ENCODE data around the gene RTN1.

The RTN1 gene, protein sequence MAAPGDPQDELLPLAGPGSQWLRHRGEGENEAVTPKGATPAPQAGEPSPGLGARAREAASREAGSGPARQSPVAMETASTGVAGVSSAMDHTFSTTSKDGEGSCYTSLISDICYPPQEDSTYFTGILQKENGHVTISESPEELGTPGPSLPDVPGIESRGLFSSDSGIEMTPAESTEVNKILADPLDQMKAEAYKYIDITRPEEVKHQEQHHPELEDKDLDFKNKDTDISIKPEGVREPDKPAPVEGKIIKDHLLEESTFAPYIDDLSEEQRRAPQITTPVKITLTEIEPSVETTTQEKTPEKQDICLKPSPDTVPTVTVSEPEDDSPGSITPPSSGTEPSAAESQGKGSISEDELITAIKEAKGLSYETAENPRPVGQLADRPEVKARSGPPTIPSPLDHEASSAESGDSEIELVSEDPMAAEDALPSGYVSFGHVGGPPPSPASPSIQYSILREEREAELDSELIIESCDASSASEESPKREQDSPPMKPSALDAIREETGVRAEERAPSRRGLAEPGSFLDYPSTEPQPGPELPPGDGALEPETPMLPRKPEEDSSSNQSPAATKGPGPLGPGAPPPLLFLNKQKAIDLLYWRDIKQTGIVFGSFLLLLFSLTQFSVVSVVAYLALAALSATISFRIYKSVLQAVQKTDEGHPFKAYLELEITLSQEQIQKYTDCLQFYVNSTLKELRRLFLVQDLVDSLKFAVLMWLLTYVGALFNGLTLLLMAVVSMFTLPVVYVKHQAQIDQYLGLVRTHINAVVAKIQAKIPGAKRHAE

DNA sequence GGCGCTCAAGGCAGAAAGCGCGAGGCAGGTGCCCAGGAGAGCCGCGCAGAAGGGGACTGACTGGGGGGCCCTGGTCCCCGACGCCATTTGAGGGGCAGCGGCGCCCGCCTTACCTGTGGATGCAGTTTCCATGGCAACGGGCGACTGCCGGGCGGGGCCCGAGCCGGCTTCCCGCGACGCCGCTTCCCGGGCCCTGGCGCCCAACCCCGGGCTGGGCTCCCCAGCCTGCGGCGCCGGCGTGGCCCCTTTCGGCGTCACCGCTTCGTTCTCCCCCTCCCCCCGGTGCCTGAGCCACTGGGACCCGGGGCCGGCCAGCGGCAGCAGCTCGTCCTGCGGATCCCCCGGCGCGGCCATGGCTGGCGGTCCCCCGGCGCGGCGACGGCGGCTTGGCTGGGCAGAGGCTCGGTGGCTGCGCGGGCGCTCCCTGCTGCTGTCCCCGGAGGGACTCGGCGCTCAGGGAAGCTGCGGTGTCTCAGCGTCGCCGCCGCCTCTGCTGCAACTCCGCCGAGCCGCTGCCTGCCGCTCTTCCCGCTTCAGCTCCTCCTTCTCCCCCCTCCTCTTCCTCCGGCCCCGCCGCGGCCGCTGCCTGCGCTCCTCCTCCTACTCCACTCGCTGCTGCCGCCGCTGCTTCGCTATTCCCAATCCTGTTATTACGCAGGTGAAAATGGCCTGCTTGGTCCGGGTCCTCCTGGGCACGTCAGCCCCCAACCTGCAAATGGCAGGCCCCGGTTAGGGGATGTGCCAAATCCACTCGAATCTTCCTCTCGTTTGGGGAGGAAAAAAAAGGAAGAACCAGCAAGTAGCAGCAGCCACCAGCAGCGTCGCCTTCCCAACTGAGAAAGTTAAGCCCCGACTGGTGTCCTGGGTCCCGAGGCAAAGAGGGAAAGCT, at the start of gene RTN1:
Gene RTN1 (minus strand): TSS at position 500 of the 889 bp plus-strand sequence. CDS start 146 bp downstream, at position 354.
- peak; percentile 33 for DNase-seq (ENCODE audit: low read depth)

DNA sequence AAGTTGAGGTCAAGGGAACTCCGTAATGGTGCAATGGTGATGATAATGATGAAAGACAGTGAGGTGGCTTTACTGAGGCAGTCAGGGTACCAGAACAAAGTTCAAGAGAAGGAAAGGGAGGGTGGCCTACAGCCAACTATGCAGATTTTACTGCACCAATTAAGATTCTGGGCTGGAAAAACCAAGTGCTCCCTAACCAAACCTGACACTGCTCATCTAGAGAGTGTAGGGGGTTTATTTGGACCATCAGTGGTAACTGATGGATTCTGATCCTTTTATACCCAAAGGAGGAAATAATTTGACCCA, 49.8 kb upstream of the RTN1 start:
- DNase-seq (ENCODE audit: low read depth) = no peak

DNA sequence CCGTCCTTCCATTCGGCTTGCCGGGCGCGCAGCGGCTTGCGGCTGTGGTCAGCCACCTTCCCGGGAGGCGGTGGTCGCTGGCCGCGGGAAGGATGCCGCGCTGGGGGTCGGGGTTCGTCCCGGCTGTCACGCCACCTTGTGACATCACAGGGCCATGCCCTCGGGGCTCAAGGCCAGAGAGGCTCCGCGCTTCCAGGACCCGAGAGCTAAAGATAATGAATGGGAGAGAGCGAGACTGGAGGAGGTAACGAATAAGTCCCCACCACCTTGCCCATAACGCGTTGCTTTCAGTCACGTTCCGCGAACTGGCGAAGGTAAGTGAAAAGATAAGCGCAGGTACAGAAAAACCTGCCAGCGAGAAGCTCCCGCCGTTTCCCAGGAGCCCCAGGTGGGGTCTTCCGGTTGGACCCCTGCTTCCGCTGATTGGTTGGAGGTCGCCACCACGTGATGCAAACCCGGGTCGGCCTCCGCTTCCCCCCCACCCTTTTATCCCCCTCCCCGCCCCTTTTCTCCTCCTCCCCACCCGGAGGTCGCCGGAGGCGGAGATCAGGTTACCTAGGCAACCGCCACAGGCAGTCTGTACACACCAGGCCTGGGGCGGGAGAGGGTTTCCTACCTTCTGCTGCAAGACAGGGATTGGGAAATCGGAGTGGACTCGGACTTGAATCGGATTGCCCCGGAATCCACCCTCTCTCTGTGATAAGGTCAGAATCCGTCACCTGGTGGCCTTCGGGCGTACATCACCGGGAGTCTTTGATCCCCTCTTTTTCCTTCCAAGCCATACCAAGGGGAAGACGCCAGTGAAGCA, 49.2 kb upstream of the RTN1 start, which contains the start of gene LRRC9:
Gene LRRC9 (plus strand): TSS at position 575 of the 808 bp plus-strand sequence.
- DNase-seq (ENCODE audit: low read depth) = no peak

DNA sequence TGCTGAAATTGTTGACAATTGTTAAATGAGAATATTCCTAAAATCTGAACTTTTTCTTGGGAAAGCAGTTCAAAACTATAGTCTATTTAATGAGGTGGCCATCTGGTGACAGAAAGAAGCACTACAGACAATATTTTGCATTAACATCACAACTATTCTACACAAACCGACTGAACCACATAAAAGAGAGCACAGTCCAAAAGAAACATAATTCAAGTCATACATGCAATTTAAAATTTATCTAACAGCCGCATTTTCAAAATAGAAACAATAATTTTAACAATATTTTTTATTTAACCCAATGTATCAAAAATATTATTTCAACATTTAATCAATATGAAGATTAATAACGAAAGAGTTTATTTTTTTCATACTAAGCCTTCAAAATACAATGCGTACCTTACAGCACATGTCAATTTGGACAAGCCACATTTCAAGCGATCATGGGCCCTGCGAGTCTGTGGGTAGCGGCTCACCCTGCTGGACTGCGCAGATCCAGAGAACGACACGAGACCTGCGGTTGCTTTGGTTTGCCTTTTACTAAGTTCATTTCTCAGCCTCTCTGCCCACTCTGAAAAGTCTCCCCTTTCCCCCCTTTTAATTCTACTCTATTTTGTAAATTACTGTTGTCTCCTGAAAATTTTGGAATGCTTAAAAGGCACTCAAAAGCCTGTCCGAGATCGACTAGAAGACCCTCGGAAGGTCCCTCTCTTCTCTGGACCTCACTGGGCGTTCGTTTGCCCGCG, 48.4 kb upstream of the RTN1 start:
- no peak for DNase-seq (ENCODE audit: low read depth)

DNA sequence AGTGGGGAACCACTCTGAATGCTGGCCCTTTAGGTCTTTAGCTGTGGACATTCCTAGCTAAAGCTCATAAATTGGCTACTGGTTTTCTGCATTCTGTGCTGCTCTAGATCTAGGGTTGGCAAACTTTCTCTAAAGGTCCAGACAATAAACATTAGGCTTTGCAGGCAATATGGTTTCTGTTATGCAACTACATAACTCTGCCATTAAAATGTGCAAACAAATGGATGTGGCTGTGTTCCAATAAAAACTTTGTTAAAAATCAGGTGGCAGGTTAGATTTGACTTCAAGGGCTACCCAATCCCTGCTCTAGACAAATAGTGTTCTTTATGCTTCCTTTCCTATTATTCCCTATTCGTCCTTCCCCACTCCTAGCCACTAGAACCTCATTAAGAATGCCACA, 42.6 kb upstream of the RTN1 start:
- no peak for DNase-seq (ENCODE audit: low read depth)

DNA sequence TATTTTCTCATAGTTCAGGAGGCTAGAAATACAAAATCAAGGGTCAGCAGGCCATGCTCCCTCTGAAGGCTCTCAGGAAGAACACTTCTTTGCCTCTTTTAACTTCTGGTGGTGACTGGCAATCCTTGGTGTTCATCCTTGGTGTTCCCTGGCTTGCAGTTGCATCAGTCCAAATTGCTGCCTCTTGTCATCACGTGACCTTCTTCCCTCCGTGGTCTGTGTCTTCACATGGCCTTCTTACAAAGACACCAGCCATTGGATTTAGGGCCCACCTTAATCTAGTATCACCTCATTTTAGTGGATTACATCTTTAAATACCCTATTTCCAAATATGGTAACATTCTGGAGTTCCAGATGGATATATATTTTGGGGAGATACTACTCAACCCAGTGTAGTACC, 41.9 kb upstream of the RTN1 start:
- no peak for DNase-seq (ENCODE audit: low read depth)

DNA sequence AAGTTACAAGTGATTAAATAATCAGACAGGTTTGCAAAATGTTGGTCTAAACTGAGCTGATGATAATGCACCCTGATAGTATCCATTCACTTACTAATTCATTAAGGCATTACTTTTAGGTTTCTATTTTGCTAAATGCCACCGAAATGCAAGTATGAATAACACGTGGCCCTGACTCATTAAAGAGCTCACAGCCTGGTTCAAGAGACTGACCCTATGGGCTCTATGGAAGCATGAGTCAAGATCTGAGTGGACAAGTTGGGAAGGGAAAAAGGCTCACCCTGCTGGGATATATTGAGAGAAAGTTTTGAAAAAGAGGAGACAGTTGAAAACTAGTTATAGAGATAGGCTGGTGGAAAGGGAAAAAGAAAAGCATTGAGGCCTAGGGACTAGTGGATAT, 34.6 kb upstream of the RTN1 start:
- peak; percentile 34 for DNase-seq (ENCODE audit: low read depth)

DNA sequence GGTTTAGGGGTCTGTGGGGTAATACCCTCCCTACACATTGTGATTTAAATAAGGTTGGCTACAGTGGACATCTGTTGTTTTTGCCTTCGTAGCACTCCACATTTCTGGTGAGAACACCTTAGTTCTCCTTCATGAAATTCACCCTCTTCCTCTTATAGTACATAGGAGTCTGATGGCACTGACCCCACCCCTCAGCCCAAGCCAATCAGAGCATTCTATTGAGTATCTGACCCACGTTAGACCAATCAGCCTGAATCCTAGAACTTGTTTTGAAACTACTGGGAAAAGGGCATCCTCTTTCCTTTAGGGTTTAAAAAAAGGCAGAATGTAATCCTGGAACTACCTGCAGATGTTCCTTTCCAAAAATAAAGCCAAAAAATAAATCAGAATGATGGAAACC, 33.6 kb upstream of the RTN1 start:
- no peak for DNase-seq (ENCODE audit: low read depth)

DNA sequence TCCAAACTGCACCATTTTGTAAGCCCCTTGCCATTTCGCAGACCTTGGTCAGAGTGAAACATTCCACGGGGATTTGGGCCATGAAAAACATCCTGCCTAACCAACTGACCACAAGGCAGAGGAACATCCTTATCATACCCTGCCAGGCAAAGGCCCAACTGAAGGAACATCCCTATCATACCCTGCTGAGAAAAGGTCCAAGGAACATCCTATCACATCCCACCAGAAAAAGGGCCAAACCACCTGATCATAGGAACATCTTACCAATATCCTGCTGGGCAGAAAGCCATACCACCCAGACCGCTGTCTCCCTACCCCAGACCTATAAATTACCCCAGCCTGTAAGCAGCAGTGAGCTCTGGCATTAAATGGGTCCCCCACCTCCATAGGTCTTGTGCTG, 30.0 kb upstream of the RTN1 start:
- DNase-seq (ENCODE audit: low read depth) = no peak

DNA sequence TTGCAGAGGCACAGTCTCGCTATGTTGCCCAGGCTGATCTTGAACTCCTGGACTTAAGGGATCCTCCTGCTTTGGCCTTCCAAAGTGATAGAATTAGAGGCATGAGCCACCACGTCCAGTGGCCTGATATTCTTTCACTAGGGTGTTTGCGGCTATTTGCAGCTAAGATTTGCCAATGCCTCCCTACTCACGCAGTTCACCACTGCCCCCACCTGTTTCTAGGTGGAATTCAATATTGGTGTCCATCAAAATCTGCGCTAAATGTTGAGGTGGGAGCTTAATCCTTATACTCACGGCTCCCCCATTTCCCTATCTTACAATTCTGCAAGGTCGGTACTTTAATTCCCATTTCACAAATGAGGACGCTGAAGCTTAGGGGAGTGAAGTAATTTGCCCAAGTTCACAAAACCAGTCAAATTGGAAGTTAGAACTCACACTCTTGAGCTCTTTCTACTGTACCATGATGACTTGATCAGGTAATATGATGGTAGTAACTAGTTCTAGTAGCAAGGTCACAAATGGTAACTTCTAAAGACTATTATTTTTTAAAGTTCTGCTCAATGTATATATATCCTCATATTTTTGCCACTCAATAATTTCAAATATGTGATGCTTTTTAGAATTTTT, 27.3 kb upstream of the RTN1 start:
- no peak for DNase-seq (ENCODE audit: low read depth)

DNA sequence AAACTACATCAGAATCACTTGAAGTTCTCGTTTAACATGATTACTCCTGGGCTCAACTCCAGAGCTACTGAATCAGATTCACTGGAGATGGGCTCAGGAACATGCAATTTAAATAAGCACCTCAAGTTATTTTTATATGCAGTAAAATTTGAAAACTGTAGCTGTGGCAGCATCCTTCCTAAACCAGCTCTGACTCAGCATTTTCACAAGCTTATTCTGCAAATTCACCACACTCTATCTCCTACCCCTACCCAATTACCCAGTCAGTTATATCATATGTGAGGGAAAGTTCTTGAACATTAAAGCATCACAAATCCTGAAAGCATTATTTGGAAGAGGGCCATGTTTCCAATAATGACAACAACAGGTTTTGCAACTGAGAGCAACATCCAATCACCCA, 25.1 kb upstream of the RTN1 start:
- no peak for DNase-seq (ENCODE audit: low read depth)

DNA sequence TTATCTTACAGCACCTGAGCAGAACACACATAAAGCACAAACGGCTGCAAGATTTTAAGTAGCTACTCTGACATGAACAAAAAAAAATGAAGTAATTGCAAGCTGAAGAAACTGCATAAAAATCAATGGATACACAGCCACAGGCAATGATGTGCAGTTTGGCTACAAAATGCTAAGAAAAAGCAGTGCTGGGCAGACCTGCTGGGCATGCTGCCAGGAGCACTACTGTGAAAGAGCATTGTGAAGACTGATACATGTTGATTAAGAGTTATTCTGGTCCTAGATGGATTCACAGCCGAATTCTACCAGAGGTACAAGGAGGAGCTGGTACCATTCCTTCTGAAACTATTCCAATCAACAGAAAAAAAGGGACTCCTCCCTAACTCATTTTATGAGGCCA, 20.1 kb upstream of the RTN1 start:
- DNase-seq (ENCODE audit: low read depth) = no peak

DNA sequence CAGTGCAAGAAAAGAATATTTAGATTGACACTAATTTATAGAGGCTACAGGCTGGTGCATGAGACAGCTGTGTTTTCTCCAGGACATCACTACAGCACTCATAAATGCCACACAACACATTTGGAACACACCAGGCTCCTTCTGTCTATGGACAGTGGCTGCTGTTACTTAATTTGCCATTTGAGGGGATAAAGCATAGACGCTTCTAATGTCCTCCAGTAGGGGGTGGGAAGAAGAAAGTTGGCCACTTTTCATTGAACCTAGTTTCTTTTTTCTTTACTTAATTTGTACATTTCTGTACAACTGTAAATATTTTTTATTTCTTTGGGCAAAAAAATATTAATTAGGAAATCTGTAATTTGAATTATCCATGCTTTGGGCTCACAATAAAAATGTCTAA, 12.4 kb upstream of the RTN1 start:
- DNase-seq (ENCODE audit: low read depth) = no peak

DNA sequence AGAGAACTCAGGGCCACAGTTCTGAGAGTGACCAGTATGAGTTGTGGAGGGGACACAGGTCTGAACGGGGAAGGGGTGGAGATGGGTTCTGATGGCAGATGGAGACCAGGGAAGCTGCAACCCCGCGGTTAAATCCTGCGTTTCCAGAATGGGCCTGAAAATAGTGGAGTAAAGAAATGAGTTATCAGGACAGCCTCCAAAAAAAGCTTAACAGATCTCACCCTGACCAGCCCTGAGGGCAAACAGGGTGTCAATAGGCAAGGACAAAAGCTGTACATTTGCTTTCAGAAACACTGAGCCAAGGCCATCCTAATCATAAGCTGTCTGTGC, 555 bp upstream of the RTN1 start:
- DNase-seq (ENCODE audit: low read depth) = no peak

DNA sequence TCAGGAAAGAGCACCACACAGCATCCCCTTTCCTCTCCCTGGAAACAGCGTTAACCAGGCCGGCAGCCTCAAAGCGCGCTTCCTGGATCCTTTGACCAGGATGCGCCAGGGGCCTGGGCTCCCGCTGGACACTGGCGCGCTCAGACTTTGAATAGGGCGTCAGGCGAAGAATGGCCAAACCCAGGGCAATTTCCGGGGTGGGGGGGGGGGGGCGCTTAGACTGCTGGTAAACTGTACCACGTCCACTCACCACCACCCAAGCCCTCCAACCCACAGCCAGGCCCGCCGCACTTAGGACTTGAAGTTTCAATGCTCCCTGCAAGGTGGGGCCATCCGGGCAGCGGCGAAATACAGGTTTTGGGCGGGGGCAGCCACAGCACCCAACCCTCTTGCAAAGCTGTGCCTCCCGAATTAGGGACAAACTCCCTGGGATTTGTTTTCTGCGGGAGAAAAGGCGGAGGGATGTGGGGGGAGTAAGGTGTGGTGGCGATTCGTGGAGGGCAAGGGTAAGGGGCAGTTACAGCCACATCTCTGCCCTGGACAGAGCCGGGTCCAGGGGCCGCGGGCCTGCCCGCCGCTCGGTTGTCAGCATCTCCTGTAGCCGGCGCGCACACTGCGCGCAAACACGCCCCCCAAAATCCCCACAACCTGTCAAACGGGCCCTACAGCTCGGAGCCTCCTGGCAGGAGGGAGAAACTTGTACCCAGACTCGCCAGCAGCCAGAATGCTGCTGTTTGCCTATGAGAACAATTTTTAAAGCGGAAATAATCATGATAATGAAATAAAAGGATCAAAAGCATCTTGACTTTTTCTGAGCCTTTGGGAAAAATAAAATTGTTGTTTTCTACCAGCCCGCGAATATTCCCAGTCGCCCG, 958 bp downstream of the RTN1 start:
- DNase-seq (ENCODE audit: low read depth) = no peak

DNA sequence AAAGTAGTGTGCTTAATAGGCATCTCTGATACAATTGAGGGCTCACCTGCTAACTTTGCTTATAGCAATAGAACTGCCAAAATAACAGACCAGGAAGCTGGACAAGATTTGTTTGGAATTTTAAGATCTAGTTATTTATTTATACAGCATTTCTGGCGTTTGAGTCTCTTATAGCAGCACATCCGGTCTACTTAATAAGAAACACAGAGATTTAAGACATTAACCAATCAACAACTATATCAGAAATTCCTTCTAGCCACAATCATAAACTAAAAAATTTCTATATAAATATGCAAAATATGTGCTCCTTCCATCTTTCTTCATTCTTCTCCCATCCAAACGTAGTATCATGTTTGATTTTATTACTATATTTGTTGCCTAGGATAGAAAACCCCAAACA, 2.6 kb downstream of the RTN1 start:
- DNase-seq (ENCODE audit: low read depth) = no peak

DNA sequence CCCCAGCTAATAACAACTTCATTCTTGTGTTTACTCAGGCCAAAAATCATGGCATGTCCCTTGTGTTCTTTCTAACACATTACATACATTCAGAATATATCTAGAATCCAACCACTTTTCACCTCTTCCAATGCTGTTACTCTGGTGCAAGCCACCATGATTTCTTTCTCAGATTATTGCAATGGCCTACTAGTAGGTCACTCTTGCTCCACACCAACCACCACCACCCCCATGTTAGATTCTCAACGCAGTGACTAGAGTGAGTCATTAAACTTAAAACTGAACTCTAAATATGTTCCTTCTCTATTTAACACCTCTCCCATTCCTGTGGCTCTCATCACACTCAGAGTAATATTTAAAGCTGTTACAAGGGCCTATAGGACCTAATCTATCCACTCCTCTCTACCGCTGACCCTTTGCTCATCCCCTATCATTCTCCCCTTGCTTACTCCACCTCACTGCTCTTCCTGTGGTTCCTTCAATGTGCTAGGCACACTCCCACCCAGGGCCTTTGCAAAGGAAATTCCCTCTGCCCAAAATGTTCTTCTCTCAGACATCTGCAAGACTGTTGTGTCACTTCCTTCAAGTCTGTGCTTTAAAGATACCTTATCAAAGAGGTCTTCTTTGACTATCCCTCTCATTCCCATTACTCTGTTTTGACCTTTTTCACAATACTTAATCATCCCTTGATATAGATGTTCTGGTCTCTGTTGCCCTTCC, 6.6 kb downstream of the RTN1 start:
- DNase-seq (ENCODE audit: low read depth) = no peak

DNA sequence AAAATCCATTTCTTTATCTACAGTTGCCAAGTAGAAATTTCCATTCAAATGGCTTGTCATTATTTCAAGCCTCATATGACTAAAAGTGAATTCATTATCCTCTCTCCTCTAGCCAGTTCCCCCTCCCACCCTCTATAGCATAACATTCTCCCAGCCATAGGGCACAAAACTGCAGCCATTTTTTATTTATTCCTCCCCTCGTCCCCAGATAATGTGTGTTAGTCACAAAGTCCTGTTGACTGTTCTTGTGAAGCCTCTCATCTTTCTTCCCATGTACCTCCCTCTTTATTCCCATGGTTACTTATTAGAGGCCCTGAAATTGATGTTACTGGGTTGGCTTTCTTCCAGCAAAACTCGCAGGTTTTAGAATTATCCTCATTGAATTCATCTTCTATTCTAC, 13.2 kb downstream of the RTN1 start:
- DNase-seq (ENCODE audit: low read depth) = no peak

DNA sequence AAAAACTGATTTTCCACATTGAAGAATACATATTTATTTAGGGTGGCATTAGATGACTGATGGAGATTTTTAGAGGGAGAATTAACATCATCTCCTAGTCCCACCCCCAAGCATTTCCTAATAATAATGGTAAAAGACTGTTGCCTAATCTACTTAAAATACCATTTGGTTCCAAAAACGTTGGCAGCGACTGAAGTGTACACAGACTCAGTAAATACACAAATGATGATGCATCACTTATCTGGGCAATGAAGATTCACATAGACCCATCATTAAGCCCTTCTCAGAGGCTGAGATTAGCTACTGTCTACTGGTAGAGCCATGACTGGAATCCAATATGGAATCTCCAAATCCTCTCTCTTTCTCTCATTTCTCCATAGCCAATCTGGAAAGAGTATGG, 18.2 kb downstream of the RTN1 start:
- DNase-seq (ENCODE audit: low read depth) = no peak
